NCI-H345 treated with DMSO at 0.1 percent for 48 hours (cell line): Measurements from ENCODE around the gene TMEM109.

ENCODE experiments used
- DNase-seq: peaks from one replicate; lab custom pipeline; 2025; ENCODE audit not compliant: unreplicated experiment; lab: John Stamatoyannopoulos, UW

TMEM109 gene

GRCh38 chr11:60964801-60965200 lies 50.8 kb downstream of the TMEM109 start:
- no peak for DNase-seq

- no peak for DNase-seq
Observed at GRCh38 chr11:60966890-60967289, 52.9 kb downstream of the TMEM109 start.

- DNase-seq = no peak
Observed at GRCh38 chr11:60968223-60968622, 54.3 kb downstream of the TMEM109 start.

GRCh38 chr11:60970369-60970774 lies 56.4 kb downstream of the TMEM109 start:
- DNase-seq = no peak

GRCh38 chr11:60970890-60971289 lies 56.9 kb downstream of the TMEM109 start:
- no peak for DNase-seq

- no peak for DNase-seq
Observed at GRCh38 chr11:60971520-60971919, 57.6 kb downstream of the TMEM109 start, which contains the start of gene CD6. TSS of gene CD6 (plus strand) at chr11:60971680. CDS start at chr11:60971866, 186 bp downstream.

GRCh38 chr11:60972182-60973030 lies 58.4 kb downstream of the TMEM109 start:
- DNase-seq = no peak
